K562 (cell line): ENCODE data around the gene MAPRE2. TPM values are rescaled to one million over a fixed set of nuclear protein-coding genes. Genes with fewer than 3 reads are reported as not detected.

Source experiments
- ATAC-seq: fragments of 200-7000 bp; cut with Tn5 transposase; 3 replicates; pipeline ENCODE4 v1.9.1; 2020; ENCODE audit warnings: moderate library complexity
- BruUV-seq: library from RNA; stranded (reverse); fragments of 400-500 nt; replicated peaks from 2 replicates; lab custom pipeline; 2021; lab: Mats Ljungman, UMichigan
- CTCF ChIA-PET: fragments of 300-600 bp; formaldehyde crosslinking; extraction: SDS; loops from one replicate; lab custom pipeline; 2021; ENCODE audit warnings: low intra/inter-chr PET ratio; lab: Yijun Ruan, JAX
- POLR2A ChIA-PET: fragments of 300-600, 350-650 bp; sonication (Branson Sonifier 250); formaldehyde crosslinking; extraction: SDS; loops from one replicate; lab custom pipeline; 2021; ENCODE audit warnings: antibody characterized with exemption, inconsistent platforms; lab: Yijun Ruan, JAX
- DNase-seq, 4 experiments: peaks; one replicate each; pipeline versions ENCODE4 v3.0.0 to v3.0.0-alpha.2; 2011 to 2018; ENCODE audit warnings: low spot score in 3 of 4, mixed read lengths in 3 of 4; ENCODE audit errors: extremely low read depth in 1 of 4
- FAIRE-seq: peaks from 2 replicates; lab custom pipeline; 2011; peaks lifted over from hg19 to GRCh38; lab: Jason Lieb, UNC
- H2AFZ ChIP-seq: 2 replicates; pipeline ENCODE4 v1.6.0; 2011; ENCODE audit warnings: low read depth, low read length, control low read depth, inconsistent platforms
- H3K27ac ChIP-seq: fragments of 200-600 bp; 3 replicates; pipeline ENCODE4 v1.8.0; 2011; ENCODE audit warnings: low read depth, mild to moderate bottlenecking, control low read depth, inconsistent platforms, low read length, moderate library complexity, mixed read lengths; ENCODE audit errors: extremely low read depth
- H3K27me3 ChIP-seq, 2 experiments: fragments of 300-600 bp in 1 of 2; 2 replicates in 1 of 2; 3 replicates in 1 of 2; pipeline versions ENCODE4 v1.6.0 to v1.8.0; 2011; ENCODE audit warnings: inconsistent platforms in 2 of 2, low read length in 2 of 2, mild to moderate bottlenecking in 1 of 2, mixed read lengths in 1 of 2, moderate library complexity in 1 of 2; ENCODE audit not compliant: control insufficient read depth in 2 of 2, insufficient read depth in 2 of 2
- H3K36me3 ChIP-seq: fragments of 300-600 bp; 3 replicates; pipeline ENCODE4 v1.8.0; 2011; ENCODE audit warnings: mild to moderate bottlenecking, low read length, inconsistent platforms; ENCODE audit not compliant: control insufficient read depth, insufficient read depth
- H3K4me1 ChIP-seq, 2 experiments: fragments of 200-600 bp in 1 of 2; replicated peaks in 1 of 2; 2 replicates in 1 of 2; 3 replicates in 1 of 2; pipeline versions ENCODE4 v1.5.1 to v1.8.0; 2011; ENCODE audit warnings: inconsistent platforms in 2 of 2, low read length in 2 of 2, mild to moderate bottlenecking in 1 of 2, mixed read lengths in 1 of 2, moderate library complexity in 1 of 2; ENCODE audit not compliant: control insufficient read depth in 2 of 2, insufficient read depth in 2 of 2
- H3K4me2 ChIP-seq: 2 replicates; pipeline ENCODE4 v1.6.1; 2011; ENCODE audit warnings: low read length, control low read depth, inconsistent platforms, mixed read lengths; ENCODE audit not compliant: insufficient read depth
- H3K4me3 ChIP-seq: fragments of 200-600 bp; sonication (generic), shearing (Covaris generic); 2 replicates; pipeline ENCODE4 v1.5.1; 2016; ENCODE audit warnings: control low read depth, inconsistent platforms
- H3K79me2 ChIP-seq: fragments of 200-600 bp; 3 replicates; pipeline ENCODE4 v1.8.0; 2011; ENCODE audit warnings: low read length, inconsistent platforms; ENCODE audit not compliant: control insufficient read depth, insufficient read depth
- H3K9ac ChIP-seq, 2 experiments: 2 replicates each; pipeline versions ENCODE4 v1.6.0 to v1.6.1; 2011; ENCODE audit warnings: low read depth in 2 of 2, low read length in 2 of 2, control low read depth in 1 of 2, inconsistent platforms in 1 of 2, mild to moderate bottlenecking in 1 of 2, mixed read lengths in 1 of 2; ENCODE audit not compliant: insufficient read depth in 1 of 2
- H3K9me1 ChIP-seq: one replicate; pipeline ENCODE4 v1.6.0; 2011; ENCODE audit warnings: inconsistent platforms, mild to moderate bottlenecking, low read length, moderate library complexity; ENCODE audit not compliant: control insufficient read depth, insufficient read depth
- H3K9me3 ChIP-seq: replicated peaks from 2 replicates; pipeline ENCODE4 v1.5.1; 2011; ENCODE audit warnings: low read depth, low read length, inconsistent platforms; ENCODE audit not compliant: control insufficient read depth, insufficient read depth
- H4K20me1 ChIP-seq: replicated peaks from 2 replicates; pipeline ENCODE4 v1.6.1; 2011; ENCODE audit warnings: low read length, inconsistent platforms, mixed read lengths; ENCODE audit not compliant: control insufficient read depth, insufficient read depth
- BCOR ChIP-seq: fragments of 450-650 bp; IDR thresholded peaks from 2 replicates; pipeline ENCODE4 v1.6.1; 2016
- ELK3 ChIP-seq: fragments of 450-650 bp; formaldehyde crosslinking; IDR thresholded peaks from 2 replicates; pipeline ENCODE4 v1.4.0; 2020; ENCODE audit warnings: mild to moderate bottlenecking
- FOXJ2 ChIP-seq: fragments of 200-800 bp; sonication (Bioruptor generic); IDR thresholded peaks from 2 replicates; pipeline ENCODE4 v1.6.1; 2016; ENCODE audit warnings: missing genetic modification characterization, missing compliant biosample characterization
- KAT7 ChIP-seq: sonication (generic); formaldehyde crosslinking; IDR thresholded peaks from 2 replicates; pipeline ENCODE4 v1.8.0; 2022; ENCODE audit warnings: missing genetic modification reagents, mild to moderate bottlenecking, borderline replicate concordance
- MCM5 ChIP-seq: fragments of 450-650 bp; IDR thresholded peaks from 2 replicates; pipeline ENCODE4 v1.6.1; 2016; ENCODE audit warnings: low read depth
- RBM25 ChIP-seq: fragments of 200-400 bp; formaldehyde crosslinking; IDR thresholded peaks from 2 replicates; pipeline ENCODE4 v1.6.1; 2018; ENCODE audit warnings: low read length, low read depth, moderate library complexity; ENCODE audit not compliant: severe bottlenecking
- SMARCA5 ChIP-seq: fragments of 450-650 bp; IDR thresholded peaks from 2 replicates; pipeline ENCODE4 v1.6.1; 2016
- U2AF1 ChIP-seq: fragments of 200-400 bp; formaldehyde crosslinking; optimal IDR thresholded peaks from 2 replicates; pipeline ENCODE3; 2017; ENCODE audit warnings: mild to moderate bottlenecking, low read depth, low read length, moderate library complexity
- ZNF696 ChIP-seq: fragments of 250-450 bp; sonication (Bioruptor Pico); conservative IDR thresholded peaks from 2 replicates; pipeline ENCODE4 v1.4.0; 2020; ENCODE audit warnings: mild to moderate bottlenecking, moderate library complexity
- WGBS: fragments of 100-300 bp; shearing (Covaris generic); methylation state at CpG from one replicate; pipeline ENCODE4 v1.1.6; 2016; ENCODE audit warnings: low coverage, mixed read lengths; ENCODE audit not compliant: insufficient coverage; ENCODE audit errors: missing lambda C conversion rate; 5-methylcytosine and 5-hydroxymethylcytosine counted together
- in situ Hi-C: fragments of 300-500 bp; cut with MboI; formaldehyde crosslinking; loops from 4 replicates; pipeline ENCODE4 v1.15.0; 2018; ENCODE audit warnings: inconsistent platforms, mixed read lengths
- intact Hi-C: fragments of 100-400 bp; cut with micrococcal nuclease; formaldehyde crosslinking; loops from 2 replicates; pipeline ENCODE4 v1.14.2; 2022
- polyA plus RNA-seq, 8 experiments: library from polyadenylated mRNA; depleted of rRNA in 4 of 8; stranded (reverse) in 5 of 8; unstranded in 3 of 8; fragments of >200 nt; fragmentation: Nextera tagmentation in 2 of 8; fragmentation: Illumina TruSeq in 1 of 8; extraction: Ambion mirVana in 2 of 8; extraction: Trizol in 1 of 8; gene quantifications; 2 replicates each; pipeline versions ENCODE4 v1.2.1 to v1.2.3, GENCODE V29; 2011 to 2014; ENCODE audit warnings: inconsistent platforms in 1 of 8, missing spikeins in 1 of 8
- total RNA-seq, 7 experiments: library from RNA; depleted of rRNA in 6 of 7; stranded (reverse); fragments of >200 nt in 6 of 7; fragmentation: Illumina TruSeq in 2 of 7; extraction: Trizol in 2 of 7; gene quantifications; 2 replicates each; pipeline versions ENCODE4 v1.2.1 to v1.2.3, GENCODE V29; 2011 to 2021; ENCODE audit warnings: low replicate concordance in 1 of 7
- TF ChIP-seq, protein P1 (sequence below): fragments of 450-650 bp; conservative IDR thresholded peaks from 2 replicates; pipeline ENCODE4 v1.6.1; 2016; ENCODE audit warnings: missing genetic modification characterization, low read depth, mild to moderate bottlenecking, control low read depth, missing compliant biosample characterization
- TF ChIP-seq, protein P2 (sequence below): fragments of 450-650 bp; IDR thresholded peaks from 2 replicates; pipeline ENCODE4 v1.6.1; 2016; ENCODE audit warnings: missing biosample characterization, missing genetic modification characterization
- TF ChIP-seq, protein P3 (sequence below): fragments of 450-650 bp; IDR thresholded peaks from 2 replicates; pipeline ENCODE4 v1.6.1; 2018; ENCODE audit not compliant: partially characterized antibody
- TF ChIP-seq, protein P4 (sequence below): sonication (generic); IDR thresholded peaks from 2 replicates; pipeline ENCODE4 v1.6.1; 2016

Gene MAPRE2
- total and polyA plus RNA-seq, 9 of the 15 experiments (the other 6 are each of a cell fraction or from before 2014, with no cell fraction given), result 32.3 to 70.7 (median 40.7) TPM

DNA sequence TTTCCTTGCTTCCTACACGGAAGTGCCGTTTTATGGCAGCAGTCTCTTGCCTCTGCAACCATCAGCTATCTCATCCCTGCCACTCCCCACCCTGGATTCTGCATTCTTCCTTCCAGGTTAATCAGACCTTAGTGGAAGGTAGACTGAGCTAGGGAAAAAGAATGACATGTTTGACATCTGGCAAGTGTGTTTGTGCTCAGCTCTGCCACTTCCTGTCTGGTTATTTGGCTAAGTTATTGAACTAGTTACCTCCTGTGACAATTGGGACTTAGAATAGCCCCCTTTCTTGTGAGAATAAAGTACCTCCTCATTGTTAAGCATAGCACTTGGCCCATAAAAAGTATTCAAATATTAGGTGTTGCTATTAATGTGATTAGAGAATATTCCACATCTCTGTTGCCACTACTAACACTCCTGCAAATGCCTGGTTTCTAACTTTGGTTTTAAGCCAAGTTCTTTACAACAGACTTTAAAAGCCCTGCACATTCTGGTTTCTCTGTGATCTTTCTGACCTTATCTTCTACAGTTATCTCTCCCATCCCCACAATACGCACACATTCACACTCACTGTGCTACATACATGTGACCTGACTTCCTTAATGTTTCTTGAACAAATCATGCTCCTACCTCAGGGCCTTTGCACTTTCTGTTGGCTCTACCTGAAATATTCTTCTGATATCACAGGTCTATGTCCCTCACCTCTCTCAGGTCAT, 10.8 kb upstream of the MAPRE2 start:
- Histone ChIP-seq H3K4me1 (peaks cover 0 to 11% of the 10 kb centered on the region in 2 experiments; a peak in 2 of 5 replicates), H4K20me1 (no peaks in the 10 kb centered on the region), H3K4me3 (no peak overlapping the region), H3K4me2 (peak overlapping the region; percentile 44), H2AFZ (peak overlapping the region; percentile 79), H3K9ac (0 out of 4 replicates have a peak overlapping the region, but pooled peaks of 1 of the 2 experiments have one; percentile 13), H3K9me3 (no peaks in the 10 kb centered on the region), H3K27me3 (no peaks in the 10 kb centered on the region), H3K9me1 (no peaks in the 10 kb centered on the region), H3K27ac (0 out of 3 replicates have a peak overlapping the region, but pooled peaks have one; percentile 1), H3K36me3 (no peaks in the 10 kb centered on the region), H3K79me2 (no peaks in the 10 kb centered on the region)
- ChIA-PET POLR2A (interaction anchor here (0.6 to 2.5 kb wide), 5 partner anchors 10 to 141 kb away, joined by 3 to 21 read pairs (median 4); partner anchors contain the start of gene MAPRE2), CTCF (no interaction called here)
- DNase-seq (no peak), FAIRE-seq (peak; percentile 26), ATAC-seq (peak; percentile 16; the same call in 2 of the 3 replicates)
- WGBS, result 24% methylated on average over 3 of the region's 3 CpGs
- no TSS peak for BruUV-seq
- in situ Hi-C loops, result no loop called here
- intact Hi-C loops, result no loop called here
- TF ChIP-seq, protein P1, sequence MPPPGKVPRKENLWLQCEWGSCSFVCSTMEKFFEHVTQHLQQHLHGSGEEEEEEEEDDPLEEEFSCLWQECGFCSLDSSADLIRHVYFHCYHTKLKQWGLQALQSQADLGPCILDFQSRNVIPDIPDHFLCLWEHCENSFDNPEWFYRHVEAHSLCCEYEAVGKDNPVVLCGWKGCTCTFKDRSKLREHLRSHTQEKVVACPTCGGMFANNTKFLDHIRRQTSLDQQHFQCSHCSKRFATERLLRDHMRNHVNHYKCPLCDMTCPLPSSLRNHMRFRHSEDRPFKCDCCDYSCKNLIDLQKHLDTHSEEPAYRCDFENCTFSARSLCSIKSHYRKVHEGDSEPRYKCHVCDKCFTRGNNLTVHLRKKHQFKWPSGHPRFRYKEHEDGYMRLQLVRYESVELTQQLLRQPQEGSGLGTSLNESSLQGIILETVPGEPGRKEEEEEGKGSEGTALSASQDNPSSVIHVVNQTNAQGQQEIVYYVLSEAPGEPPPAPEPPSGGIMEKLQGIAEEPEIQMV (tag), result no peak
- no peak for TF ChIP-seq MCM5
- TF ChIP-seq KAT7, result no peak
- TF ChIP-seq SMARCA5, result peak; percentile 85
- TF ChIP-seq BCOR, result peak; percentile 88
- TF ChIP-seq FOXJ2 (tag), result no peak
- TF ChIP-seq ELK3 (CRISPR knock-in tag), result no peak
- TF ChIP-seq, protein P2, sequence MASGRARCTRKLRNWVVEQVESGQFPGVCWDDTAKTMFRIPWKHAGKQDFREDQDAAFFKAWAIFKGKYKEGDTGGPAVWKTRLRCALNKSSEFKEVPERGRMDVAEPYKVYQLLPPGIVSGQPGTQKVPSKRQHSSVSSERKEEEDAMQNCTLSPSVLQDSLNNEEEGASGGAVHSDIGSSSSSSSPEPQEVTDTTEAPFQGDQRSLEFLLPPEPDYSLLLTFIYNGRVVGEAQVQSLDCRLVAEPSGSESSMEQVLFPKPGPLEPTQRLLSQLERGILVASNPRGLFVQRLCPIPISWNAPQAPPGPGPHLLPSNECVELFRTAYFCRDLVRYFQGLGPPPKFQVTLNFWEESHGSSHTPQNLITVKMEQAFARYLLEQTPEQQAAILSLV, result no peak
- peak; percentile 93 for TF ChIP-seq RBM25
- TF ChIP-seq, protein P3, sequence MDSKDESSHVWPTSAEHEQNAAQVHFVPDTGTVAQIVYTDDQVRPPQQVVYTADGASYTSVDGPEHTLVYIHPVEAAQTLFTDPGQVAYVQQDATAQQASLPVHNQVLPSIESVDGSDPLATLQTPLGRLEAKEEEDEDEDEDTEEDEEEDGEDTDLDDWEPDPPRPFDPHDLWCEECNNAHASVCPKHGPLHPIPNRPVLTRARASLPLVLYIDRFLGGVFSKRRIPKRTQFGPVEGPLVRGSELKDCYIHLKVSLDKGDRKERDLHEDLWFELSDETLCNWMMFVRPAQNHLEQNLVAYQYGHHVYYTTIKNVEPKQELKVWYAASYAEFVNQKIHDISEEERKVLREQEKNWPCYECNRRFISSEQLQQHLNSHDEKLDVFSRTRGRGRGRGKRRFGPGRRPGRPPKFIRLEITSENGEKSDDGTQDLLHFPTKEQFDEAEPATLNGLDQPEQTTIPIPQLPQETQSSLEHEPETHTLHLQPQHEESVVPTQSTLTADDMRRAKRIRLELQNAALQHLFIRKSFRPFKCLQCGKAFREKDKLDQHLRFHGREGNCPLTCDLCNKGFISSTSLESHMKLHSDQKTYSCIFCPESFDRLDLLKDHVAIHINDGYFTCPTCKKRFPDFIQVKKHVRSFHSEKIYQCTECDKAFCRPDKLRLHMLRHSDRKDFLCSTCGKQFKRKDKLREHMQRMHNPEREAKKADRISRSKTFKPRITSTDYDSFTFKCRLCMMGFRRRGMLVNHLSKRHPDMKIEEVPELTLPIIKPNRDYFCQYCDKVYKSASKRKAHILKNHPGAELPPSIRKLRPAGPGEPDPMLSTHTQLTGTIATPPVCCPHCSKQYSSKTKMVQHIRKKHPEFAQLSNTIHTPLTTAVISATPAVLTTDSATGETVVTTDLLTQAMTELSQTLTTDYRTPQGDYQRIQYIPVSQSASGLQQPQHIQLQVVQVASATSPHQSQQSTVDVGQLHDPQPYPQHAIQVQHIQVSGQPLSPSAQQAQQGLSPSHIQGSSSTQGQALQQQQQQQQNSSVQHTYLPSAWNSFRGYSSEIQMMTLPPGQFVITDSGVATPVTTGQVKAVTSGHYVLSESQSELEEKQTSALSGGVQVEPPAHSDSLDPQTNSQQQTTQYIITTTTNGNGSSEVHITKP, result no peak
- TF ChIP-seq ZNF696, result no peak
- TF ChIP-seq, protein P4, sequence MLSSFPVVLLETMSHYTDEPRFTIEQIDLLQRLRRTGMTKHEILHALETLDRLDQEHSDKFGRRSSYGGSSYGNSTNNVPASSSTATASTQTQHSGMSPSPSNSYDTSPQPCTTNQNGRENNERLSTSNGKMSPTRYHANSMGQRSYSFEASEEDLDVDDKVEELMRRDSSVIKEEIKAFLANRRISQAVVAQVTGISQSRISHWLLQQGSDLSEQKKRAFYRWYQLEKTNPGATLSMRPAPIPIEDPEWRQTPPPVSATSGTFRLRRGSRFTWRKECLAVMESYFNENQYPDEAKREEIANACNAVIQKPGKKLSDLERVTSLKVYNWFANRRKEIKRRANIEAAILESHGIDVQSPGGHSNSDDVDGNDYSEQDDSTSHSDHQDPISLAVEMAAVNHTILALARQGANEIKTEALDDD, result peak; percentile 76
- no peak for TF ChIP-seq U2AF1
